Right lobe of liver (tissue), 4 donors: ENCODE measurements around the gene TAS2R41.

Source experiments
- POLR2A ChIP-seq: fragments of 450-650 bp; IDR thresholded peaks from one replicate; pipeline ENCODE4 v1.6.1; 2017; ENCODE audit warnings: antibody characterized with exemption, mild to moderate bottlenecking
- TF ChIP-seq, protein P1 (sequence below), 4 donors: fragments of 200-600 bp in 3 of 4; fragments of 450-650 bp in 1 of 4; IDR thresholded peaks; one replicate each; pipeline versions ENCODE4 v1.5.1 to v1.8.0; 2016 to 2022; ENCODE audit warnings: antibody characterized with exemption in 4 of 4, mild to moderate bottlenecking in 2 of 4
- donor health status: DM: no; HTN: no; CAD: no.
- donor health status: DM: no; HTN: no; CAD: no.
- donor health status: DM: no; HTN: yes; CAD: no.

GRCh38 chr7:143514995-143515735, 37.5 kb downstream of the TAS2R41 start:
- TF ChIP-seq, protein P1, sequence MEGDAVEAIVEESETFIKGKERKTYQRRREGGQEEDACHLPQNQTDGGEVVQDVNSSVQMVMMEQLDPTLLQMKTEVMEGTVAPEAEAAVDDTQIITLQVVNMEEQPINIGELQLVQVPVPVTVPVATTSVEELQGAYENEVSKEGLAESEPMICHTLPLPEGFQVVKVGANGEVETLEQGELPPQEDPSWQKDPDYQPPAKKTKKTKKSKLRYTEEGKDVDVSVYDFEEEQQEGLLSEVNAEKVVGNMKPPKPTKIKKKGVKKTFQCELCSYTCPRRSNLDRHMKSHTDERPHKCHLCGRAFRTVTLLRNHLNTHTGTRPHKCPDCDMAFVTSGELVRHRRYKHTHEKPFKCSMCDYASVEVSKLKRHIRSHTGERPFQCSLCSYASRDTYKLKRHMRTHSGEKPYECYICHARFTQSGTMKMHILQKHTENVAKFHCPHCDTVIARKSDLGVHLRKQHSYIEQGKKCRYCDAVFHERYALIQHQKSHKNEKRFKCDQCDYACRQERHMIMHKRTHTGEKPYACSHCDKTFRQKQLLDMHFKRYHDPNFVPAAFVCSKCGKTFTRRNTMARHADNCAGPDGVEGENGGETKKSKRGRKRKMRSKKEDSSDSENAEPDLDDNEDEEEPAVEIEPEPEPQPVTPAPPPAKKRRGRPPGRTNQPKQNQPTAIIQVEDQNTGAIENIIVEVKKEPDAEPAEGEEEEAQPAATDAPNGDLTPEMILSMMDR (IDR thresholded peaks at IDR 0.05): no peak
- TF ChIP-seq POLR2A: no peak
